H1 (cell line): ENCODE results near the gene CAPN3. TPM values are rescaled to one million over a fixed set of nuclear protein-coding genes. Genes with fewer than 3 reads are reported as not detected.

Experiments used
- CTCF ChIA-PET: fragments of 300-600 bp; sonication (Branson Sonifier 250); formaldehyde crosslinking; loops from one replicate; lab custom pipeline; 2021; ENCODE audit not compliant: partially characterized antibody; lab: Charles Lee
- POLR2A ChIA-PET: fragments of 300-600 bp; sonication (Branson Sonifier 250); formaldehyde crosslinking; loops from one replicate; lab custom pipeline; 2021; ENCODE audit warnings: inconsistent platforms; ENCODE audit not compliant: partially characterized antibody; lab: Charles Lee
- DNase-seq, 2 experiments: peaks; one replicate each; pipeline versions ENCODE4 v3.0.0 to v3.0.0-alpha.2; 2010 to 2022; ENCODE audit warnings: low spot score in 2 of 2, low read depth in 1 of 2, mixed read lengths in 1 of 2
- FAIRE-seq: peaks from 2 replicates; lab custom pipeline; 2011; peaks lifted over from hg19 to GRCh38; lab: Jason Lieb, UNC
- H2AFZ ChIP-seq: 2 replicates; pipeline ENCODE4 v1.8.1; 2012; ENCODE audit warnings: low read length, inconsistent platforms
- H2AK5ac ChIP-seq: 2 replicates; pipeline ENCODE4 v1.6.1; 2013; ENCODE audit warnings: low read depth, low read length
- H2BK120ac ChIP-seq: replicated peaks from 2 replicates; pipeline ENCODE3; 2013; ENCODE audit warnings: low read depth, low read length, inconsistent platforms
- H2BK12ac ChIP-seq: 2 replicates; pipeline ENCODE4 v1.6.1; 2013; ENCODE audit warnings: low read depth, low read length
- H2BK15ac ChIP-seq: 2 replicates; pipeline ENCODE4 v1.6.1; 2013; ENCODE audit warnings: low read length
- H2BK20ac ChIP-seq: 2 replicates; pipeline ENCODE4 v1.6.1; 2013; ENCODE audit warnings: low read length
- H2BK5ac ChIP-seq: 2 replicates; pipeline ENCODE4 v1.6.1; 2013; ENCODE audit warnings: low read depth, low read length
- H3K14ac ChIP-seq: 2 replicates; pipeline ENCODE4 v1.6.1; 2013; ENCODE audit warnings: inconsistent platforms; ENCODE audit not compliant: insufficient read length
- H3K18ac ChIP-seq: 2 replicates; pipeline ENCODE4 v1.6.1; 2013; ENCODE audit warnings: low read length; ENCODE audit errors: extremely low read depth
- H3K23ac ChIP-seq: 2 replicates; pipeline ENCODE4 v1.6.1; 2013; ENCODE audit warnings: inconsistent platforms; ENCODE audit not compliant: insufficient read length
- H3K23me2 ChIP-seq: 2 replicates; pipeline ENCODE4 v1.6.1; 2013; ENCODE audit warnings: low read depth, low read length
- H3K27ac ChIP-seq: 2 replicates; pipeline ENCODE4 v1.6.1; 2011; ENCODE audit warnings: low read depth, low read length, inconsistent platforms
- H3K27me3 ChIP-seq, 4 experiments: replicated peaks in 1 of 4; 1 replicate in 1 of 4; 2 replicates in 3 of 4; pipeline versions ENCODE4 v1.6.1 to v1.8.1; 2011 to 2013; ENCODE audit warnings: low read length in 3 of 4, mild to moderate bottlenecking in 3 of 4, inconsistent platforms in 2 of 4, mixed read lengths in 2 of 4, moderate library complexity in 1 of 4; ENCODE audit not compliant: control insufficient read depth in 3 of 4, insufficient read depth in 3 of 4; ENCODE audit errors: extremely low read depth in 1 of 4
- H3K36me3 ChIP-seq, 4 experiments: 2 replicates each; pipeline versions ENCODE4 v1.6.1 to v1.8.1; 2011 to 2013; ENCODE audit warnings: mild to moderate bottlenecking in 4 of 4, low read length in 3 of 4, moderate library complexity in 2 of 4, control low read depth in 1 of 4, inconsistent platforms in 1 of 4; ENCODE audit not compliant: insufficient read depth in 4 of 4, control insufficient read depth in 2 of 4
- H3K4ac ChIP-seq: replicated peaks from 2 replicates; pipeline ENCODE3; 2013; ENCODE audit warnings: low read length, low read depth, mixed read lengths, inconsistent platforms; ENCODE audit not compliant: insufficient read length
- H3K4me1 ChIP-seq, 4 experiments: replicated peaks in 1 of 4; 1 replicate in 1 of 4; 2 replicates in 3 of 4; pipeline versions ENCODE4 v1.6.1 to v1.8.1; 2011 to 2013; ENCODE audit warnings: low read length in 3 of 4, inconsistent platforms in 2 of 4, mixed read lengths in 1 of 4; ENCODE audit not compliant: insufficient read depth in 4 of 4, control insufficient read depth in 3 of 4
- H3K4me2 ChIP-seq, 2 experiments: 2 replicates each; pipeline versions ENCODE4 v1.6.1 to v1.8.1; 2011 to 2013; ENCODE audit warnings: low read depth in 2 of 2, low read length in 2 of 2, control low read depth in 1 of 2, inconsistent platforms in 1 of 2, mild to moderate bottlenecking in 1 of 2; ENCODE audit not compliant: insufficient read depth in 1 of 2
- H3K4me3 ChIP-seq, 4 experiments: fragments of 200-600, 300-600 bp in 1 of 4; sonication (generic), shearing (Covaris generic), sonication (Bioruptor Twin) in 1 of 4; 2 replicates each; pipeline versions ENCODE4 v1.5.1 to v1.8.1; 2011 to 2016; ENCODE audit warnings: low read length in 4 of 4, low read depth in 3 of 4, control low read depth in 2 of 4, inconsistent platforms in 2 of 4, mild to moderate bottlenecking in 2 of 4, mixed read lengths in 1 of 4, moderate library complexity in 1 of 4; ENCODE audit not compliant: insufficient read depth in 2 of 4; ENCODE audit errors: extremely low read depth in 1 of 4
- H3K56ac ChIP-seq: replicated peaks from 2 replicates; pipeline ENCODE3; 2013; ENCODE audit warnings: low read depth, mild to moderate bottlenecking, mixed read lengths, low read length, inconsistent platforms; ENCODE audit not compliant: insufficient read length
- H3K79me1 ChIP-seq: 2 replicates; pipeline ENCODE4 v1.6.1; 2013; ENCODE audit warnings: low read depth, low read length, control low read depth
- H3K79me2 ChIP-seq, 2 experiments: 2 replicates each; pipeline versions ENCODE4 v1.6.1 to v1.8.1; 2012 to 2013; ENCODE audit warnings: low read length in 2 of 2, mild to moderate bottlenecking in 2 of 2, inconsistent platforms in 1 of 2; ENCODE audit not compliant: insufficient read depth in 2 of 2, control insufficient read depth in 1 of 2
- H3K9ac ChIP-seq, 4 experiments: replicated peaks in 1 of 4; 1 replicate in 1 of 4; 2 replicates in 3 of 4; pipeline versions ENCODE4 v1.6.1 to v1.8.1; 2011 to 2013; ENCODE audit warnings: low read depth in 3 of 4, low read length in 3 of 4, control low read depth in 2 of 4, mild to moderate bottlenecking in 2 of 4, moderate library complexity in 2 of 4, inconsistent platforms in 1 of 4; ENCODE audit errors: extremely low read depth in 1 of 4
- H3K9me3 ChIP-seq, 2 experiments: 2 replicates each; pipeline versions ENCODE4 v1.6.1 to v1.8.1; 2012 to 2013; ENCODE audit warnings: mild to moderate bottlenecking in 2 of 2, moderate library complexity in 2 of 2, control low read depth in 1 of 2, inconsistent platforms in 1 of 2, low read depth in 1 of 2, low read length in 1 of 2, mixed read lengths in 1 of 2; ENCODE audit not compliant: insufficient read depth in 2 of 2
- H4K20me1 ChIP-seq, 2 experiments: replicated peaks in 1 of 2; 2 replicates each; pipeline versions ENCODE3 to v1.8.1; 2011 to 2013; ENCODE audit warnings: inconsistent platforms in 2 of 2, low read length in 2 of 2, mild to moderate bottlenecking in 1 of 2; ENCODE audit not compliant: insufficient read depth in 2 of 2, control insufficient read depth in 1 of 2
- H4K5ac ChIP-seq: 2 replicates; pipeline ENCODE4 v1.6.1; 2013; ENCODE audit warnings: low read length, low read depth, mixed read lengths, inconsistent platforms; ENCODE audit not compliant: insufficient read length
- H4K8ac ChIP-seq: 2 replicates; pipeline ENCODE4 v1.8.0; 2013; ENCODE audit warnings: mild to moderate bottlenecking, moderate library complexity, low read length, inconsistent platforms; ENCODE audit not compliant: insufficient read depth; ENCODE audit errors: extremely low read depth
- H4K91ac ChIP-seq: replicated peaks from 2 replicates; pipeline ENCODE3; 2013; ENCODE audit warnings: low read length, mixed read lengths, inconsistent platforms; ENCODE audit not compliant: insufficient read length
- ATF2 ChIP-seq: IDR thresholded peaks from 2 replicates; pipeline ENCODE4 v1.6.1; 2012; ENCODE audit warnings: low read length, inconsistent platforms
- BCL11A ChIP-seq, 2 experiments: IDR thresholded peaks; one replicate each; pipeline ENCODE4 v1.6.1; 2011; ENCODE audit warnings: low read depth in 2 of 2, low read length in 2 of 2, mild to moderate bottlenecking in 2 of 2
- BRCA1 ChIP-seq: IDR thresholded peaks from 2 replicates; pipeline ENCODE4 v1.6.1; 2012; ENCODE audit warnings: low read depth, low read length, improper control_type of control experiment
- CHD2 ChIP-seq: IDR thresholded peaks from 2 replicates; pipeline ENCODE4 v1.6.1; 2012; ENCODE audit warnings: low read length, improper control_type of control experiment
- CTBP2 ChIP-seq: IDR thresholded peaks from 2 replicates; pipeline ENCODE4 v1.7.0; 2011; ENCODE audit warnings: borderline replicate concordance, mild to moderate bottlenecking, moderate library complexity, mixed read lengths, low read length; ENCODE audit not compliant: insufficient read depth, insufficient read length
- EZH2 ChIP-seq: fragments of 200-600 bp; sonication (generic); IDR thresholded peaks from 2 replicates; pipeline ENCODE4 v1.7.1; 2012; ENCODE audit warnings: low read depth, mild to moderate bottlenecking, moderate library complexity, low read length, inconsistent platforms; ENCODE audit not compliant: severe bottlenecking
- FOSL1 ChIP-seq: IDR thresholded peaks from 2 replicates; pipeline ENCODE4 v1.6.1; 2011; ENCODE audit warnings: mild to moderate bottlenecking, low read depth, low read length, moderate library complexity; ENCODE audit not compliant: insufficient read depth
- RXRA ChIP-seq: IDR thresholded peaks from 2 replicates; pipeline ENCODE4 v1.6.1; 2011; ENCODE audit warnings: low read depth, mild to moderate bottlenecking, low read length, moderate library complexity; ENCODE audit not compliant: insufficient read depth
- SIN3A ChIP-seq, 2 experiments: IDR thresholded peaks in 1 of 2; conservative IDR thresholded peaks in 1 of 2; 2 replicates each; pipeline ENCODE4 v1.6.1; 2011 to 2012; ENCODE audit warnings: low read length in 2 of 2, improper control_type of control experiment in 1 of 2, low read depth in 1 of 2, mild to moderate bottlenecking in 1 of 2
- SRF ChIP-seq: IDR thresholded peaks from 2 replicates; pipeline ENCODE4 v1.6.1; 2011; ENCODE audit warnings: mild to moderate bottlenecking, low read depth, low read length, moderate library complexity
- USF2 ChIP-seq: IDR thresholded peaks from 2 replicates; pipeline ENCODE4 v1.6.1; 2011; ENCODE audit warnings: low read length, improper control_type of control experiment
- WGBS, 2 experiments: shearing (Covaris generic) in 1 of 2; methylation state at CpG; one replicate each; pipeline versions ENCODE4 v1.1.6 to v1.1.7; 2013 to 2015; ENCODE audit warnings: low lambda C conversion rate in 2 of 2, mixed read lengths in 2 of 2, inconsistent platforms in 1 of 2, low coverage in 1 of 2, missing lambda C conversion rate in 1 of 2; ENCODE audit not compliant: insufficient replicate concordance in 2 of 2, insufficient coverage in 1 of 2, insufficient read length in 1 of 2; ENCODE audit errors: extremely low coverage in 1 of 2, missing lambda C conversion rate in 1 of 2; 5-methylcytosine and 5-hydroxymethylcytosine counted together
- polyA plus RNA-seq, 7 experiments: library from polyadenylated mRNA; depleted of rRNA in 3 of 7; stranded (reverse) in 5 of 7; unstranded in 2 of 7; fragments of >200 nt in 5 of 7; fragments of 200-250 nt in 2 of 7; gene quantifications; 1 replicate in 5 of 7; 2 replicates in 1 of 7; 4 replicates in 1 of 7; pipeline versions ENCODE4 v1.2.1 to v1.2.3, GENCODE V29; 2011 to 2013; ENCODE audit warnings: missing spikeins in 2 of 7, mixed read lengths in 2 of 7
- total RNA-seq: library from RNA; stranded (reverse); fragmentation: NEBNext Ultra II Directional; extraction: Animal tissue kit (Norgen Biotek cat#: 25700); gene quantifications from 2 replicates; pipeline ENCODE4 v1.2.1, GENCODE V29; 2021

CAPN3 gene
- total and polyA plus RNA-seq, 2 of the 8 experiments (the other 6 are each of a cell fraction or from before 2014, with no cell fraction given) = 0.80 to 2.1 TPM

GRCh38 chr15:42335074-42335473 is 24.2 kb upstream of the CAPN3 start:
- Histone ChIP-seq H4K8ac (no peak overlapping the region), H3K9ac (no peak overlapping the region), H2BK20ac (no peak overlapping the region), H3K4me3 (no peak overlapping the region), H4K5ac (no peak overlapping the region), H3K18ac (no peak overlapping the region), H3K27ac (no peak overlapping the region), H3K14ac (no peak overlapping the region), H2BK5ac (no peak overlapping the region), H2BK12ac (no peak overlapping the region), H3K4me1 (no peaks in the 10 kb centered on the region), H4K20me1 (no peaks in the 10 kb centered on the region), H3K9me3 (peaks cover 0 to 6% of the 10 kb centered on the region in 2 experiments; a peak in 1 of 4 replicates), H3K79me1 (no peaks in the 10 kb centered on the region), H3K79me2 (no peaks in the 10 kb centered on the region), H3K4me2 (no peak overlapping the region), H3K27me3 (no peaks in the 10 kb centered on the region), H2AFZ (no peak overlapping the region), H2AK5ac (no peak overlapping the region), H4K91ac (no peak overlapping the region), H3K23me2 (no peaks in the 10 kb centered on the region), H3K23ac (no peak overlapping the region), H3K56ac (no peak overlapping the region), H3K36me3 (no peaks in the 10 kb centered on the region), H3K4ac (no peak overlapping the region), H2BK120ac (no peak overlapping the region), H2BK15ac (no peak overlapping the region)
- DNase-seq (no peak), FAIRE-seq (no peak)
- ChIA-PET CTCF (no interaction called here), POLR2A (interaction anchor here (0.6 to 1.2 kb wide), 3 partner anchors 41 to 243 kb away, joined by 3 to 4 read pairs (median 3); no protein-coding TSS in a partner anchor)
- 87% methylated on average over 2 of the region's 2 CpGs; no CpG with 5 or more reads in 1 of the 2 experiments for whole genome bisulfite sequencing, 2 experiments
- TF ChIP-seq RXRA (no peak), CTBP2 (no peak), FOSL1 (no peak), USF2 (no peak), BRCA1 (no peak), SIN3A (conservative IDR thresholded peaks at IDR 0.05 in 1 of 2, IDR thresholded peaks at IDR 0.05 in 1 of 2; ENCODE audit: low read depth in 1 of 2, low read length in 2 of 2) (no peak), EZH2 (no peak), CHD2 (no peak), SRF (no peak), BCL11A (IDR thresholded peaks at IDR 0.05; ENCODE audit: low read depth in 2 of 2, low read length in 2 of 2) (no peak), ATF2 (no peak)
